H9 (cell line): ENCODE measurements around the gene MGAM2. TPM values are rescaled to one million over a fixed set of nuclear protein-coding genes. Genes with fewer than 3 reads are reported as not detected.

ENCODE experiments used
- DNase-seq: peaks from one replicate; pipeline ENCODE4 v3.0.0-alpha.2; 2017
- H2AFZ ChIP-seq: one replicate; pipeline ENCODE4 v1.6.1; 2013; ENCODE audit warnings: mild to moderate bottlenecking, low read length, control low read depth, moderate library complexity
- H2AK5ac ChIP-seq: 2 replicates; pipeline ENCODE4 v1.6.1; 2013; ENCODE audit warnings: low read length, control low read depth, mixed read lengths; ENCODE audit not compliant: insufficient read length
- H2BK120ac ChIP-seq: one replicate; pipeline ENCODE4 v1.6.1; 2013; ENCODE audit warnings: low read depth, mild to moderate bottlenecking, low read length, control low read depth, inconsistent platforms; ENCODE audit not compliant: poor library complexity, severe bottlenecking
- H2BK12ac ChIP-seq: 2 replicates; pipeline ENCODE4 v1.6.1; 2013; ENCODE audit warnings: low read length, control low read depth, mixed read lengths, low read depth; ENCODE audit not compliant: insufficient read length
- H2BK15ac ChIP-seq: 2 replicates; pipeline ENCODE4 v1.6.1; 2013; ENCODE audit warnings: low read depth, low read length, control low read depth
- H2BK20ac ChIP-seq: one replicate; pipeline ENCODE4 v1.6.1; 2013; ENCODE audit warnings: low read depth, mild to moderate bottlenecking, low read length, control low read depth, inconsistent platforms; ENCODE audit not compliant: poor library complexity, severe bottlenecking
- H2BK5ac ChIP-seq: 2 replicates; pipeline ENCODE4 v1.6.1; 2013; ENCODE audit warnings: low read length, control low read depth, mixed read lengths; ENCODE audit not compliant: insufficient read length
- H3K14ac ChIP-seq: 2 replicates; pipeline ENCODE4 v1.6.1; 2013; ENCODE audit warnings: low read length, control low read depth; ENCODE audit not compliant: insufficient read depth
- H3K18ac ChIP-seq: 2 replicates; pipeline ENCODE4 v1.6.1; 2013; ENCODE audit warnings: low read depth, mild to moderate bottlenecking, mixed read lengths, low read length, control low read depth; ENCODE audit not compliant: insufficient read length
- H3K23ac ChIP-seq: 2 replicates; pipeline ENCODE4 v1.6.1; 2013; ENCODE audit warnings: low read length, control low read depth, mixed read lengths, low read depth; ENCODE audit not compliant: insufficient read length
- H3K23me2 ChIP-seq: 2 replicates; pipeline ENCODE4 v1.6.1; 2013; ENCODE audit warnings: low read depth, mild to moderate bottlenecking, mixed read lengths, low read length, control low read depth; ENCODE audit not compliant: insufficient read length, poor library complexity, severe bottlenecking
- H3K27ac ChIP-seq: 2 replicates; pipeline ENCODE4 v1.5.1; 2013; ENCODE audit warnings: low read length, control low read depth, mixed read lengths, low read depth; ENCODE audit not compliant: insufficient read length
- H3K27me3 ChIP-seq: 2 replicates; pipeline ENCODE4 v1.6.1; 2013; ENCODE audit warnings: low read length, control low read depth, inconsistent platforms; ENCODE audit not compliant: insufficient read depth
- H3K4ac ChIP-seq: 2 replicates; pipeline ENCODE4 v1.6.1; 2013; ENCODE audit warnings: low read depth, mild to moderate bottlenecking, control low read depth, inconsistent platforms, low read length, moderate library complexity
- H3K4me1 ChIP-seq: 2 replicates; pipeline ENCODE4 v1.6.1; 2013; ENCODE audit warnings: low read length, control low read depth, inconsistent platforms; ENCODE audit not compliant: insufficient read depth
- H3K4me2 ChIP-seq: 2 replicates; pipeline ENCODE4 v1.6.1; 2013; ENCODE audit warnings: low read length, control low read depth, mixed read lengths; ENCODE audit not compliant: insufficient read length, insufficient read depth
- H3K56ac ChIP-seq: 2 replicates; pipeline ENCODE4 v1.6.1; 2013; ENCODE audit warnings: low read depth, mild to moderate bottlenecking, mixed read lengths, low read length, control low read depth; ENCODE audit not compliant: insufficient read length
- H3K79me1 ChIP-seq: 2 replicates; pipeline ENCODE4 v1.6.1; 2013; ENCODE audit warnings: low read depth, mild to moderate bottlenecking, moderate library complexity, low read length, control low read depth, inconsistent platforms; ENCODE audit not compliant: insufficient read depth, poor library complexity, severe bottlenecking
- H3K79me2 ChIP-seq: 2 replicates; pipeline ENCODE4 v1.6.1; 2013; ENCODE audit warnings: low read length, control low read depth, inconsistent platforms; ENCODE audit not compliant: insufficient read depth
- H3K9ac ChIP-seq: 2 replicates; pipeline ENCODE4 v1.6.1; 2013; ENCODE audit warnings: low read length, control low read depth, mixed read lengths; ENCODE audit not compliant: insufficient read length; ENCODE audit errors: extremely low read depth
- H3K9me3 ChIP-seq: one replicate; pipeline ENCODE4 v1.6.1; 2013; ENCODE audit warnings: low read depth, low read length, inconsistent platforms; ENCODE audit not compliant: control insufficient read depth
- H3T11ph ChIP-seq: one replicate; pipeline ENCODE4 v1.6.1; 2013; ENCODE audit warnings: mild to moderate bottlenecking, low read length, control low read depth, inconsistent platforms
- H4K20me1 ChIP-seq: one replicate; pipeline ENCODE4 v1.6.1; 2013; ENCODE audit not compliant: control insufficient read depth, insufficient read length, insufficient read depth
- H4K5ac ChIP-seq: 2 replicates; pipeline ENCODE4 v1.6.1; 2013; ENCODE audit warnings: low read depth, mild to moderate bottlenecking, mixed read lengths, low read length, control low read depth; ENCODE audit not compliant: insufficient read length
- H4K8ac ChIP-seq: replicated peaks from 2 replicates; pipeline ENCODE4 v1.6.1; 2013; ENCODE audit warnings: low read length, control low read depth, mixed read lengths, low read depth; ENCODE audit not compliant: insufficient read length
- H4K91ac ChIP-seq: 2 replicates; pipeline ENCODE4 v1.6.1; 2013; ENCODE audit warnings: low read depth, mild to moderate bottlenecking, moderate library complexity, mixed read lengths, low read length, control low read depth; ENCODE audit not compliant: insufficient read length
- H3K27ac Mint-ChIP-seq, 3 experiments: 2 replicates in 2 of 3; 3 replicates in 1 of 3; pipeline ENCODE4 v1.8.0; 2020 to 2021; ENCODE audit warnings: mixed read lengths in 3 of 3, mild to moderate bottlenecking in 1 of 3, moderate library complexity in 1 of 3
- H3K27me3 Mint-ChIP-seq: 2 replicates; pipeline ENCODE4 v1.8.0; 2021; ENCODE audit warnings: low read depth, mild to moderate bottlenecking, moderate library complexity, mixed read lengths
- H3K36me3 Mint-ChIP-seq, 3 experiments: 2 replicates in 2 of 3; 3 replicates in 1 of 3; pipeline ENCODE4 v1.8.0; 2020 to 2021; ENCODE audit warnings: low read depth in 3 of 3, mixed read lengths in 3 of 3; ENCODE audit not compliant: insufficient read depth in 1 of 3
- H3K4me1 Mint-ChIP-seq, 2 experiments: 2 replicates each; pipeline ENCODE4 v1.8.0; 2020; ENCODE audit warnings: mixed read lengths in 2 of 2
- H3K4me3 Mint-ChIP-seq, 2 experiments: 2 replicates in 1 of 2; 3 replicates in 1 of 2; pipeline ENCODE4 v1.8.0; 2020 to 2021; ENCODE audit warnings: mild to moderate bottlenecking in 2 of 2, mixed read lengths in 2 of 2, moderate library complexity in 1 of 2
- H3K9me3 Mint-ChIP-seq, 2 experiments: 2 replicates in 1 of 2; 3 replicates in 1 of 2; pipeline ENCODE4 v1.8.0; 2020; ENCODE audit warnings: mild to moderate bottlenecking in 2 of 2, mixed read lengths in 2 of 2, moderate library complexity in 1 of 2
- CTCF ChIP-seq: fragments of 200-600 bp; sonication (generic); conservative IDR thresholded peaks from 3 replicates; pipeline ENCODE4 v1.8.0; 2021; ENCODE audit warnings: antibody characterized with exemption, mild to moderate bottlenecking
- WGBS: extraction: QIAGEN DNeasy Blood & Tissue Kit; methylation state at CpG from one replicate; pipeline ENCODE4 v1.1.7; 2013; ENCODE audit warnings: missing lambda C conversion rate, low lambda C conversion rate, mixed read lengths; ENCODE audit not compliant: insufficient read length; ENCODE audit errors: extremely low coverage; 5-methylcytosine and 5-hydroxymethylcytosine counted together
- total RNA-seq: library from RNA; stranded (reverse); gene quantifications from 2 replicates; pipeline ENCODE4 v1.2.1, GENCODE V29; 2021

The MGAM2 gene
- total RNA-seq, 1 experiment from 2014 or later = not detected

GRCh38 chr7:142142702-142143101 lies 31.2 kb downstream of the MGAM2 start:
- Histone ChIP-seq H3K9ac (no peak overlapping the region), H3K18ac (no peak overlapping the region), H4K20me1 (no peaks in the 10 kb centered on the region), H2BK120ac (no peak overlapping the region), H2BK12ac (no peak overlapping the region), H2AFZ (no peak overlapping the region), H3K23me2 (no peaks in the 10 kb centered on the region), H2BK20ac (no peak overlapping the region), H3K79me1 (no peaks in the 10 kb centered on the region), H4K91ac (no peak overlapping the region), H2BK5ac (no peak overlapping the region), H3K56ac (no peak overlapping the region), H2BK15ac (no peak overlapping the region), H2AK5ac (no peak overlapping the region), H3K79me2 (no peaks in the 10 kb centered on the region), H3K14ac (no peak overlapping the region), H3K23ac (no peak overlapping the region), H3T11ph (no peak overlapping the region), H3K27ac (no peak overlapping the region), H3K27me3 (no peaks in the 10 kb centered on the region), H3K4me1 (peaks cover 4% of the 10 kb centered on the region; the same call in 1 of the 2 replicates), H4K8ac (no peak overlapping the region), H3K9me3 (no peaks in the 10 kb centered on the region), H3K4me2 (no peak overlapping the region), H4K5ac (no peak overlapping the region), H3K4ac (no peak overlapping the region)
- H3K27me3 Mint-ChIP-seq = no peaks in the 10 kb centered on the region; the same call in 1 of the 2 replicates
- TF ChIP-seq CTCF = no peak
- peaks cover 0 to 3% of the 10 kb centered on the region in 2 experiments; a peak in 1 of 5 replicates for H3K9me3 Mint-ChIP-seq
- H3K27ac Mint-ChIP-seq = no peak overlapping the region
- H3K4me1 Mint-ChIP-seq = peaks cover 12% of the 10 kb centered on the region in 2 experiments
- H3K36me3 Mint-ChIP-seq = no peaks in the 10 kb centered on the region; a peak in 1 of 7 replicates
- WGBS = no CpG with 5 or more reads among the region's 8 CpGs
- no peak for DNase-seq
- no peak overlapping the region for H3K4me3 Mint-ChIP-seq
